Left renal pelvis (tissue), 4 donors: ENCODE data around the gene FGF11. TPM values are rescaled to one million over a fixed set of nuclear protein-coding genes. Genes with fewer than 3 reads are reported as not detected.

ENCODE experiments used
- DNase-seq, 4 donors: peaks; one replicate each; pipeline ENCODE4 v3.0.0-alpha.2; 2013; ENCODE audit warnings: low read depth in 4 of 4, low spot score in 3 of 4
- polyA plus RNA-seq, 4 donors: library from polyadenylated mRNA; unstranded; fragments of 120-200 nt; gene quantifications; one replicate each; pipeline ENCODE4 v1.2.1, GENCODE V29; 2013; ENCODE audit not compliant: insufficient read length in 4 of 4

The FGF11 gene
- polyA plus RNA-seq, 4 donors, result 5.6 to 17.1 (median 8.5) TPM

GRCh38 chr17:7426896-7427489 is 12.3 kb upstream of the FGF11 start:
- DNase-seq, result no peak

GRCh38 chr17:7427549-7427948 is 11.8 kb upstream of the FGF11 start:
- no peak for DNase-seq

GRCh38 chr17:7428557-7428956 is 10.8 kb upstream of the FGF11 start, which contains the start of gene SPEM3:
Gene SPEM3 (plus strand): TSS chr17:7428857. CDS start chr17:7428903, 46 bp downstream.
- DNase-seq, result no peak

GRCh38 chr17:7429722-7430121 is 9.6 kb upstream of the FGF11 start:
- DNase-seq, result no peak

GRCh38 chr17:7431231-7431630 is 8.1 kb upstream of the FGF11 start:
- no peak for DNase-seq

GRCh38 chr17:7432296-7432695 is 7.0 kb upstream of the FGF11 start:
- no peak for DNase-seq

GRCh38 chr17:7435676-7436555 is 3.4 kb upstream of the FGF11 start:
- DNase-seq, result peak in 1 of 4 donors; percentile 9

GRCh38 chr17:7436556-7437368 is 2.5 kb upstream of the FGF11 start:
- peak in 1 of 4 donors; percentile 71 for DNase-seq

- DNase-seq, result no peak
These were observed 1.9 kb upstream of the FGF11 start for GRCh38 chr17:7437369-7437863.

- DNase-seq, result peak in 1 of 4 donors; percentile 24
These were observed 1.2 kb upstream of the FGF11 start for GRCh38 chr17:7437950-7438614.

GRCh38 chr17:7438656-7439460 is 454 bp upstream of the FGF11 start:
- DNase-seq, result no peak

- DNase-seq, result peak in 1 of 4 donors; percentile 36
These were observed 961 bp downstream of the FGF11 start for GRCh38 chr17:7440113-7440833.

- peak in 1 of 4 donors; percentile 14 for DNase-seq
These were observed 1.5 kb downstream of the FGF11 start for GRCh38 chr17:7440834-7441195.

- DNase-seq, result no peak
These were observed 2.0 kb downstream of the FGF11 start for GRCh38 chr17:7441266-7441665.

GRCh38 chr17:7442142-7442541 is 2.8 kb downstream of the FGF11 start:
- no peak for DNase-seq

- DNase-seq, result no peak
These were observed 4.5 kb downstream of the FGF11 start for GRCh38 chr17:7443499-7444485.

- DNase-seq, result no peak
These were observed 5.6 kb downstream of the FGF11 start, which contains the start of gene CHRNB1 for GRCh38 chr17:7444682-7445618. Gene CHRNB1 (plus strand): TSS chr17:7445061. CDS start chr17:7445128, 67 bp downstream.
